HT-29 (cell line): ENCODE results near the gene KCTD10. TPM values are rescaled to one million over a fixed set of nuclear protein-coding genes. Genes with fewer than 3 reads are reported as not detected.
"Not testable (repeated sequence)": the region's sequence is repeated elsewhere in the genome, so short reads cannot be mapped to it uniquely, and the experiment has no call there.

Experiments
- DNase-seq: peaks from one replicate; pipeline ENCODE4 v3.0.0-alpha.2; 2015; ENCODE audit warnings: low spot score
- total RNA-seq: library from RNA; depleted of rRNA; stranded (reverse); fragments of >200 nt; shearing (Covaris generic); gene quantifications from 2 replicates; pipeline ENCODE4 v1.2.3, GENCODE V29; 2014; rRNA removed

The KCTD10 gene
- total RNA-seq, 1 experiment from 2014 or later: 39.9 TPM

DNA sequence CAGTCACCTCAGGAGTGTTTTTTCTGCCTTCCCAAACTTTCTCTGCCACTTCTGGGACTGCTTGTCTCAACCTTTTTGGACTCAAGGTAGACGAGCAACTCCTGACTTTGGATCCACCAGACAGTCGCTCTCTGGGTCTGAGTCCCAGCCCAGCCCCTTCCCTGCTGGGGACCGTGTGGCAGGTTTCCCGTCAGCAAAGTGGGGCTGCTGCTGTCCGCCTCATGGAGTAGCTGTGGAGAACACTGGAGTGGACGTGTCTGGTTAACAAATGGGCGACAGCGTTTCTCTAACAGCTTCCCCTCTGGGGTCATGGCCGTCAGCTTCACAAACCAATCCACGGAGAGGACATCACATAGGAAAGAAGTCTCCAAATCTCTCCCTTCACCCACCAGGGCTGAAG is 54.8 kb downstream of the KCTD10 start:
- no peak for DNase-seq

DNA sequence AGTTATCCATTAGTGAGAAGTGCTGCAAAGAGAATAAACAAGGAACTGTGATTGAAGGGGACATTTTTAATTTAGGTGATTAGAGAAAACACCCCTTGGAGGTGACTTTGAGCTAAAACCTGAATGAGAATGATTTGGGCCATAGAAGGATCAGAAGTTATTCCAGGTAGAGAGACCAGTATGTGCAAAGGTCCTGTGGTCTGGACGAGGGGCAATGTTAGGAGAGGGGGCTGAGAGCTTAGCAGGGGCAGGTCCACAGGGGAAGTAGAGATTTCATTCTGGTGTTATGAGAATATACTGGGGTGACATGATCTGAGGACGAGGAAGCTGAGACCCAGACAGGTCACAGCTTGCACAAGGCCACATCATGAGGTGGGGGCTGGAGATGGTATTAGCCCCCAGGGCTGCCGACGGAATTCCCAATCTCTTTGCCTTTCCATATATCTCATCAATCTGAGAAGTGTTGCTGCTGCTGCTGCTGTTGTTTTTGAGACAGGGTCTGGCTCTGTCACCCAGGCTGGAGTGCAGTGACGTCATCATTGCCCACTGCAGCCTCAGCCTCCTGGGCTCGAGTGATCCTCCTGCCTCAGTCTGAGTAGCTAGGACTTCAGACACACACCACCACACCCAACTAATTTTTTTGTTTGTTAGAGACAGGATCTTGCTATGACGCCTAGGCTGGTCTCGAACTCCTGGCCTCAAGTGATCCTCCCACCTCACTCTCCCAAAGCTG is 55.6 kb downstream of the KCTD10 start:
- DNase-seq: no peak

DNA sequence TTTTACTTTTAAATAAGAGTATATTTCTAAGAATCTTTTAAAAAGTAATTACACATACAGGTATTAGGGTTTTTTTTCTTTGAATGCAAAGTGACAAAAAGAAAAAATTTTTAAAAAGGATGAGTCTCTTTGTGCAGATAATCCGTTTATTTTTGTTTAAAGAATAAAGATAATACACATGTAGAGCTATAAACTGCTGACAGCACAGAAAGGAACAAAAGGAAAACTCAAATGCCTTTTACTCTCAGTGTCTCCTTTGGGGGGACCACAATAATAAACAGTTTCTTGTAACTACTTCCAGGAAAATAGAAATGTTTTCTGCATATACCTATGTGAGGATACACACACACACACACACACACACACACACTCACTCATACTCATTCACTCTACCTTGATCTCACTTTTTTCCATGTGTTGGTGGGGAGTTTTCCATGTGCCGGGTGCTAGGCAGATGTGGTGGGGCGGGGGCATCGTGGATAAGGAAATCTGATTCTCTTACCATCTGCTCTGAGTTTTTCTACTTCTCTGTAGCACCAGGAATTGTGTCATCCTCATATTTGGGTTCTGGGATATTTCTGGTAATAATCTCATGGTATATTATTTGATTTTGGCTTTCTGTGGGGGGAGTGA is 58.1 kb downstream of the KCTD10 start:
- no peak for DNase-seq

DNA sequence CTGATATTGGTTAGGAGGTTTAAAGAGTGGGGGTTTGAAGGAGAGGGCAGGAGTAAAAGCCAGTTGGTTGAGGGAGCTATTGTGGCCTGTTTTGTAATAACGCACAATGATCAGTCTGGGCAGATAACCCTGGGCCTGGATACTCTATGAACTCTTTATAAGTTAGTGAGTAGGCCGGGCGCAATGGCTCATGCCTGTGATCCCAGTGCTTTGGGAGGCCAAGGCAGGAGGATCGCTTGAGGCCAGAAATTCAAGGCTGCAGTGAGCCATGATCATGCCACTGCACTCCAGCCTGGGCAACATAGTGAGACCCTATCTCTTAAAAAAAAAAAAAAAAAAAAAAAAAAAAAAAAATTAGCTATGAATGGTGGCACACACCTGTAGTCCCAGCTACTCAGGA is 71.0 kb downstream of the KCTD10 start:
- not testable (repeated sequence) for DNase-seq

DNA sequence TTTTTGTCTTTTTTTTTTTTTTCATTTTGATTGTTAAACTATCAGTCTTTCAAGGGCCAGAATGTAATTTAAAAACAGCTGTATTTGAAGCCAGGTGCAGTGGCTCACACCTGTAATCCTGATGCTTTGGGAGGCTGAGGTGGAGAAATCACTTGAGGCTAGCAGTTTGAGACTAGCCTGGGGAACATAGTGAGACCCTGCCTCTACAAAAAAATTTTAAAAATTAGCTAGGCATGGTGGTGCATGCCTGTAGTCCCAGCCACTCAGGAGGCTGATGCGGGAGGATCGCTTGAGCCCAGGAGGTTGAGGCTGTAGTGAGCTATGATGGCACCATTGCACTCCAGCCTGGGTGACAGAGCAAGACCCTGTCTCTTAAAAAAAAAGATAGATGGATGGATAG is 72.3 kb downstream of the KCTD10 start:
- DNase-seq: not testable (repeated sequence)

Other genes starting within 250 kb of the KCTD10 start
- gene FOXN4, start 168.0 kb downstream of the KCTD10 start, total RNA-seq: not detected in 2 replicates
- not detected in 2 replicates for gene MYO1H, start 129.4 kb downstream of the KCTD10 start, total RNA-seq
- 16.8 and 17.4 TPM in 2 replicates for gene UBE3B, start 334 bp upstream of the KCTD10 start, total RNA-seq
- 82.5 and 83.5 TPM in 2 replicates for gene MMAB, start 96.2 kb upstream of the KCTD10 start, total RNA-seq
- 69.0 and 69.9 TPM in 2 replicates for gene MVK, start 96.5 kb upstream of the KCTD10 start, total RNA-seq
- 4.8 and 5.1 TPM in 2 replicates for gene FAM222A, start 236.5 kb upstream of the KCTD10 start, total RNA-seq